ENCODE measurements around the gene TMOD1.

The TMOD1 gene

GRCh38 chr9:97633859-97634490 lies 132.5 kb downstream of the TMOD1 start:
- no peak; a peak in 1 of 4 replicates for TF ChIP-seq REST (IDR thresholded peaks at IDR 0.05; ENCODE audit: insufficient read depth in 1 of 2, low read depth in 2 of 2, low read length in 2 of 2)
- no peak for TF ChIP-seq TAF1 (IDR thresholded peaks at IDR 0.05; ENCODE audit: borderline replicate concordance, insufficient read depth, low read length)
- TF ChIP-seq FOXP2 (optimal IDR thresholded peaks at IDR 0.05; ENCODE audit: borderline replicate concordance, extremely low read depth, extremely low read length, insufficient read depth): no peak
- TF ChIP-seq SIN3A (IDR thresholded peaks at IDR 0.05; ENCODE audit: borderline replicate concordance, insufficient read depth, low read length): no peak
- no peak; the same call in 1 of the 2 replicates for TF ChIP-seq POLR2AphosphoS5 (IDR thresholded peaks at IDR 0.05; ENCODE audit: low read depth, low read length)

- TF ChIP-seq SIN3A (IDR thresholded peaks at IDR 0.05; ENCODE audit: borderline replicate concordance, insufficient read depth, low read length): no peak
- no peak for TF ChIP-seq FOXP2 (optimal IDR thresholded peaks at IDR 0.05; ENCODE audit: borderline replicate concordance, extremely low read depth, extremely low read length, insufficient read depth)
- TF ChIP-seq POLR2AphosphoS5 (IDR thresholded peaks at IDR 0.05; ENCODE audit: low read depth, low read length): no peak
- no peak for TF ChIP-seq TAF1 (IDR thresholded peaks at IDR 0.05; ENCODE audit: borderline replicate concordance, insufficient read depth, low read length)
- TF ChIP-seq REST (IDR thresholded peaks at IDR 0.05; ENCODE audit: insufficient read depth in 1 of 2, low read depth in 2 of 2, low read length in 2 of 2): no peak
Observed at GRCh38 chr9:97635026-97635425, 133.6 kb downstream of the TMOD1 start.

GRCh38 chr9:97636903-97637302 lies 135.4 kb downstream of the TMOD1 start:
- TF ChIP-seq REST (IDR thresholded peaks at IDR 0.05; ENCODE audit: insufficient read depth in 1 of 2, low read depth in 2 of 2, low read length in 2 of 2) (no peak), SIN3A (IDR thresholded peaks at IDR 0.05; ENCODE audit: borderline replicate concordance, insufficient read depth, low read length) (no peak), POLR2AphosphoS5 (IDR thresholded peaks at IDR 0.05; ENCODE audit: low read depth, low read length) (no peak), FOXP2 (optimal IDR thresholded peaks at IDR 0.05; ENCODE audit: borderline replicate concordance, extremely low read depth, extremely low read length, insufficient read depth) (no peak), TAF1 (IDR thresholded peaks at IDR 0.05; ENCODE audit: borderline replicate concordance, insufficient read depth, low read length) (no peak)

GRCh38 chr9:97638666-97639065 lies 137.2 kb downstream of the TMOD1 start:
- no peak for TF ChIP-seq REST (IDR thresholded peaks at IDR 0.05; ENCODE audit: insufficient read depth in 1 of 2, low read depth in 2 of 2, low read length in 2 of 2)
- no peak for TF ChIP-seq SIN3A (IDR thresholded peaks at IDR 0.05; ENCODE audit: borderline replicate concordance, insufficient read depth, low read length)
- no peak for TF ChIP-seq POLR2AphosphoS5 (IDR thresholded peaks at IDR 0.05; ENCODE audit: low read depth, low read length)
- no peak for TF ChIP-seq TAF1 (IDR thresholded peaks at IDR 0.05; ENCODE audit: borderline replicate concordance, insufficient read depth, low read length)
- TF ChIP-seq FOXP2 (optimal IDR thresholded peaks at IDR 0.05; ENCODE audit: borderline replicate concordance, extremely low read depth, extremely low read length, insufficient read depth): no peak

Measured in PFSK-1 (cell line).